Activated CD8-positive, alpha-beta memory T cell treated with anti-CD3 and anti-CD28 coated beads for 36 hours (primary cell): Measurements from ENCODE around the gene ARAP1. TPM values are rescaled to one million over a fixed set of nuclear protein-coding genes. Genes with fewer than 3 reads are reported as not detected.

Experiments used
- CTCF ChIA-PET: fragments of 350-600 bp; sonication (Branson Sonifier 250); formaldehyde crosslinking; loops from one replicate; lab custom pipeline; 2021; ENCODE audit warnings: antibody characterized with exemption; lab: Charles Lee
- POLR2A ChIA-PET: fragments of 350-600 bp; sonication (Branson Sonifier 250); formaldehyde crosslinking; loops from one replicate; lab custom pipeline; 2021; ENCODE audit warnings: antibody characterized with exemption; lab: Charles Lee
- total RNA-seq, 2 experiments: library from RNA; stranded (reverse); gene quantifications; one replicate each; pipeline ENCODE4 v1.2.3, GENCODE V29; 2021

The ARAP1 gene
- total RNA-seq, 2 experiments from 2014 or later: 66.7 to 68.5 TPM

GRCh38 chr11:72648384-72649136 lies 103.6 kb downstream of the ARAP1 start:
- POLR2A ChIA-PET: no interaction called here
- CTCF ChIA-PET: interaction anchor here (1.6 kb wide), 1 partner anchor 177 kb away, joined by 4 read pairs; no protein-coding TSS in a partner anchor

DNA sequence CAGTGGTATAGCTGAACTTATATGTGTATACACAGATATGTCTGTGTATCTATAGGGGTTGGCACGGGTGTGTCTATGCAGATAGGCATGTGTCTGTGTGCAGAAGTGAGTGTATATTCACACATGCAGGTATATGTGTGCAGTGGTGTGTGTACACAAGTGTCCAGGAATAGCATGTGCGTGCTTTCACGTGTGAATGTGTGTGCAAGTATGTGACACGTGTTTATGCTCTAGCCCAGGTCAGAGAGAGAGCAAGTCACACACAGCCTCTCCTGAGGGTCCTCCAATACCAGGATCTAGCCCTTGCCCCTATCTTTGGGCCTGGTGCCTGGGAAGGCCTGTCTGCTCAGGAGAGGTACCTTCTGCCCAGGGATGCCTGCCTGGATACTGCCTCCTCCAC lies 104.3 kb downstream of the ARAP1 start:
- ChIA-PET POLR2A (no interaction called here), CTCF (interaction anchor here (1.6 kb wide), 1 partner anchor 177 kb away, joined by 4 read pairs; no protein-coding TSS in a partner anchor)

DNA sequence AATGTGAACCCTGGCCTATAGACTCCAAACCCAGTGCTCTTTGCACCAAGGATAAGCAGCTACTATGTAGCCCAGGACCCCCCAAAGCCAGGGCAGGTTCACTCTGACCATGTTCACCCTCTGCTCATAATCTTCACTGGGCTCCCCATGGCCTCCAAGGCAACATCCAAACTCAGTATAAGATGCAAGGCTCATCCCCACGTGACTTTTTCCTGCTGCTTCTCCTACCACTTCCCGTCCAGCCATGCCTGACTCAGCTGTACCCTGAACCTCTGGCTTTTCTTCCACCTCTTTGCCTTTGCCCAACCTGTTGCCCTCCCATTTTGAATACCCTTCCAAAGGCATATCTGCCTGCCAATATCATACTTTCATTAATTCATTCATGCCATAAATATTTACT lies 105.7 kb downstream of the ARAP1 start:
- POLR2A ChIA-PET: interaction anchor here (0.6 kb wide), 1 partner anchor 471 kb away, joined by 4 read pairs; no protein-coding TSS in a partner anchor
- CTCF ChIA-PET: interaction anchor here (0.7 to 1.6 kb wide), 2 partner anchors 37 to 57 kb away, joined by 3 read pairs; no protein-coding TSS in a partner anchor

DNA sequence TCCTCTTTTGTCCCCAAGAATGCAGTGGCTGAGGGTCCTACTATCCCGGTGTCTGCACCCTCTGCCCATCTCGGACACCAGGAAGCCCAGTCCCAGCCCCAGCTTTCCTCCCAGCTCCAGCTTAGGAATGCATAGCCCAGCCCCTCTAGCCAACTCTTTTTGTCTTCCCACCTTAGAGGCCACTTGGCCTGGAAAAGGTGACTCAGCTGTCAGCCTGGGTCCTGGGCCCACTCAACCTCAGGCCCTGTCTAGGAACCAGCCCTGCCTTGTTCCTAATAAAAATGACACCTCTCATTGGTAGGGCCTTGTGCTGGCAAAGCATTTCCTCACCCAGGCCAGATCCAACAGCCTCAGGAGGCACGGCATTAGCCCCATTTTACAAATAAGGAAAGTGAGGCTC lies 106.2 kb downstream of the ARAP1 start:
- ChIA-PET POLR2A (interaction anchor here (0.6 kb wide), 1 partner anchor 470 kb away, joined by 4 read pairs; no protein-coding TSS in a partner anchor), CTCF (interaction anchor here (0.7 to 1.8 kb wide), 4 partner anchors 38 to 61 kb away, joined by 3 to 6 read pairs (median 3); no protein-coding TSS in a partner anchor)

GRCh38 chr11:72643547-72643946 lies 108.7 kb downstream of the ARAP1 start:
- POLR2A ChIA-PET: no interaction called here
- CTCF ChIA-PET: interaction anchor here (0.8 to 4.3 kb wide), 12 partner anchors 8 to 172 kb away, joined by 3 to 25 read pairs (median 4); no protein-coding TSS in a partner anchor

DNA sequence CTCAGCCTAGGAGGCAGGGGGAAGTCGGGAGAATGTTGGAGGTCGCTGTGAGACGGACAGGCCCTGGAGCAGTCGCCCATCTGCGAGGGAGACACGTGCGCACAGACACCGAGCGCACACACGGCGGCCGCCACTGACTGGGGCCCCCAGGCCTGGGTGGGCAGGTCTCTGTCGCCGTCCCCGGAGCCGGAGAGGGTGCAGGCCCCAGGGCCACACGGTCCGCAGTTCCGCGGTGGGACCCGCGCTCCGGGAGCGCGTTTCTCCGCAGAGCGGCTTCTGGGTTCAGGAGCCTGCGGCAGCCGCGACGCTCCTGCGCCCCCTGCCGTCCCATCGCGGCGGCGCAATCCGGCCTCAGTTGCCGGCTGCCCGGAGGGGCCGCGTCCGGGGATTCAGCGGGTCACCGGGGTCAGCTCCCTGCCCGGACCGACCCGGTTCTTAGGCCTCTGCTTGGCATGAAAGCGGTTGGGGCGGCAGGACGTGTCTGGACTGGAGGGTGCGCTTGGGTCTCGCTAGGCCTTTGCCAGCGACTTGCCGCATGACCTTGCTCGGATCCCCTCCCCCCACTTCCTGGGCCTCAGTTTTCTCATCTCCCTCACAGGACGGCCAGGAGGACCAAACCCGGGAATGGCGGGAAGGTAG lies 109.2 kb downstream of the ARAP1 start:
- ChIA-PET POLR2A (no interaction called here), CTCF (interaction anchor here (0.8 to 4.3 kb wide), 12 partner anchors 9 to 172 kb away, joined by 3 to 25 read pairs (median 4); no protein-coding TSS in a partner anchor)

- ChIA-PET POLR2A (no interaction called here), CTCF (interaction anchor here (0.9 to 4.3 kb wide), 8 partner anchors 20 to 161 kb away, joined by 3 to 25 read pairs (median 4); no protein-coding TSS in a partner anchor)
These were observed 109.9 kb downstream of the ARAP1 start for GRCh38 chr11:72642043-72642883.

DNA sequence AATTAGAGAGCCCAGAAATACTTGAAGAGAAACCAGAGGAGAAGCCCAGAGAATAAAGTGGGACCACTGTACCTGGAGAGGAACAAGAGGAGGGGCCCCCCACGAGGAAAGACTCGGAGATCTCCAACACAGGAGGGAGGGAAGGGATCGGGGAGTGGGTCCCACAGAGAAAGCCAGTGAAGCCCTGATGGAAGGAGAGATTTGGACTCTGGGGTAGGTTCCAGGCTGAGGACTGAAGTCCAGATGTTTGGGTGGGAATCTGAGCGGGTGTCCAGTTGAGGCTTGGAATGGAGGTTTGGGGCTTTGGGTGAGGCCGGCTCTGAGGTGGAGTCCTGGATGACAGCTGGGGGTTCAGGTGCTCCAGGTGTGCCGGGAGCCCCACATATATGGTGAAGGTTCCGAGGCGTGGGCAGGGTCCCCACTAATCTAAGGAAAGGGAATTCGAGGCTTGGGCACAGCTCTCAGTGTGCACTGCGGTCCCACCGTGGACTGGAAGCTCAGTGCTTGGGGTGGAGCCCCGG lies 110.6 kb downstream of the ARAP1 start:
- ChIA-PET CTCF (interaction anchor here (0.5 to 4.3 kb wide), 5 partner anchors 42 to 357 kb away, joined by 3 to 25 read pairs (median 4); no protein-coding TSS in a partner anchor), POLR2A (no interaction called here)

- ChIA-PET POLR2A (no interaction called here), CTCF (no interaction called here)
These were observed 112.5 kb downstream of the ARAP1 start for GRCh38 chr11:72639502-72640375.

DNA sequence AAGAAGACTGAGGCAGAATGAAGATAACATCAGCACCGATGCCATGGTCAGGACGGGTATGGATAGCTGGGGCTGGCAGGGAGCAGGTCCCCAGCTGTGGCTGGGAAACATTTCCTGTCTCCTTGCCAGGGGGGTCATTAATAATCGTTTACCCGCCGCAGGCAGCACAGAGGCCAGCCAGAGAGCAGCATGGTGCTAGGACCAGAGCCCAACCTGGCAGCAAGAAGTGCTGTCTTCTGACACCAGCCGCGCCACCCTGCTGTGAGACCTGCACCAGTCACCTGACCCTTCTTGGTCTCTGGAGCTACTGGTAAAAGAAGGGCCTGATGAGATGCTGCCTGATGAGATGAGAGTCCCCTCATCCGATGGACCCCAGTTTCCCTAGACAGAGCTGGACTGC lies 114.3 kb downstream of the ARAP1 start:
- ChIA-PET POLR2A (no interaction called here), CTCF (interaction anchor here (0.6 to 1.4 kb wide), 3 partner anchors 30 to 48 kb away, joined by 3 to 7 read pairs (median 3); no protein-coding TSS in a partner anchor)

DNA sequence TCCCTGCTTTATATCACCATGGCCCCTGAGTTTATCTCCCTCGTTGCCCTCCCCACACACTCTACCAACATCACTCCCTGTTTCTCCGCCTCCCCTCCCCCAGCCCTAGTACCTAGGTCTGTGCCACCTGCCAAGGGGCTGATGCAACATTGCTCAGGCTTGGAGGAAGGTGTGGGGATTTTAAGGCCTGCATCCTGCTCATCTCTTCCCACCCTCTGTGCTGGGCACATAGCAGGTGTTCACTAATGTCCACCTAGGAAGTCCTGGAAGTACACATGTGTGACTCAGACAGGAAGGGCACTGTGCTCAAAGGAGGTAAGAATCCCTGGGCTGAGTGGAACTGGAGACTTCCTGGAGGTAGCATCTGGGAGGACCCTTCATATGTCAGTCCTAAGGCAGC lies 115.0 kb downstream of the ARAP1 start:
- CTCF ChIA-PET: interaction anchor here (2.1 kb wide), 1 partner anchor 51 kb away, joined by 7 read pairs; no protein-coding TSS in a partner anchor

DNA sequence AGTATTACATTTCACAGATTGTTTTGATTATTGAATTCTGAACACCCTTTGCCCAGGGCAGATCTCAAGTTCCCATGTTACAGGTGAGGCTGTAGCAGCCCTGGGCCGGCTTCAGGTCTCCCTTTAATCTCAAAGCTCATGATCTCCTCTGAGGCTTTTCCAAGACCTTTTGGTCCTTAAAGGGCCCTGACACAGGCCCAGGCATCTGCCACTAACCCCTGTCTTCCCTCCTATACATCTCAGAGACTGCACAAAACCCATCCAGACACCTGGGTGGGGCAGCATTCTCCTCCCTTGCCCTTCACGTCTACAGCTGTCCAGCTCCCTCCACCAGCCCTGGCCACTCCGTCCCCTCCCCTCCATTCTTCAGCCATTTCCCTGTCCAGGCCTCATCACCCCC lies 115.8 kb downstream of the ARAP1 start:
- ChIA-PET CTCF (interaction anchor here (0.9 to 2.1 kb wide), 3 partner anchors 15 to 50 kb away, joined by 3 to 7 read pairs (median 4); no protein-coding TSS in a partner anchor), POLR2A (no interaction called here)

More for the DNA sequence above, 115.0 kb downstream of the ARAP1 start:
- POLR2A ChIA-PET: no interaction called here

DNA sequence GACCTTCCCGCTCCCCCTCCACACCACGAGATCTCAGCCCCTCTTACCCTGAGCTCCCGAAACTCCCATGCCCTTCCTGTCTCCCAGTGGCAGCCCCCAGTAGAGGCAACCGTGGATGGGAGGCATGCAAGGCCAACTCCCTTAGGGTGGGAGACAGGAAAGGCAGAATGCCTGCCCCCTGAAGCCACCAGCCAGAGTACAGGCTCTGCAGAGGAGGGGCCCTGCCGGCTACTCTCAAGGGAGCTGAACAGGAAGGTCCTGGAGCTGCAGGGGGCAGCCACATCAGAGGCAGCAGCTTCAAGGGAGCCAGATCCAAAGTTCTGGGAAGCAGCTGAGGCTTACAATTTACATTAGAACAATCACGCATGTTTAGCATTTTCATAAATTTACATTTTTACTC lies 116.3 kb downstream of the ARAP1 start:
- ChIA-PET POLR2A (no interaction called here), CTCF (interaction anchor here (0.9 to 2.1 kb wide), 3 partner anchors 15 to 49 kb away, joined by 3 to 7 read pairs (median 4); no protein-coding TSS in a partner anchor)

DNA sequence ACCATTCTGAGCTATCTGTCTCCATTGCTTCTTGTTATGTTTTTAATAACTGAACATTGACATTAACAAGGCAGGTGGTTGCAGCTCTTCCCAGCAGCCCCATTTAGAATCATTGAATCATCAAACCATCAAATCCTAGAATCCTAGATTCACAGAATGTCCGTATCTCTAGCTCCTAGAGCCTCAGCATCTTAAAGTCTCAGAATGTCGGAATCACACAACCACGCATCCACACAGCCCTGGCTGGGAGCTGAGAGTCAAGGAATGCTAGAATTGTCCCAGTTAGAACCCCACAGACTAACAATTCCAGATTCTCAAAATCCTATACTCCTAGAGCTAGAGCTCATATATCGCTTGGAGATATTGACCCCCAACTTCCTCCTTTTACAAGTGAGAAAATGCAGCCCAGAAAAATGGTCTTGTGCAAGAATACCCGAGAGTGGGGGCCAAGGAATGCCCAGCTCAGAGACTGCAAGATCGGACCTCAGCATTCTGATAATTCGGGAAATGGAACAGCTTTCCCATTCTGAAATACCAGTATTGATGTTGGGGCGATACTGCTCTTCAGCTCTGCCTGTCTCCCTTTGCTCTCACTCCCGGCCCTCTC lies 116.8 kb downstream of the ARAP1 start:
- ChIA-PET POLR2A (no interaction called here), CTCF (interaction anchor here (1.6 to 2.1 kb wide), 2 partner anchors 14 to 49 kb away, joined by 4 to 7 read pairs; no protein-coding TSS in a partner anchor)
